NB4 (cell line): Measurements from ENCODE around the gene EBF3.

Source experiments
- CTCF ChIP-seq: IDR thresholded peaks from one replicate; pipeline ENCODE4 v1.5.1; 2012; ENCODE audit warnings: low read depth, low read length
- MAX ChIP-seq: IDR thresholded peaks from 2 replicates; pipeline ENCODE4 v1.6.1; 2011; ENCODE audit warnings: low read depth, low read length
- POLR2A ChIP-seq: IDR thresholded peaks from 2 replicates; pipeline ENCODE4 v1.6.1; 2011; ENCODE audit warnings: mild to moderate bottlenecking; ENCODE audit not compliant: insufficient read length; ENCODE audit errors: extremely low read depth

GRCh38 chr10:129851941-129852640 lies 112.0 kb downstream of the EBF3 start:
- TF ChIP-seq CTCF (no peak), POLR2A (no peak), MAX (no peak)
